NCI-H2081 treated with DMSO at 0.1 percent for 48 hours (cell line): ENCODE measurements around the gene RTKN.
A peak's percentile ranks its signal among the peaks of the same experiment; 100 is the strongest.
"Not testable (repeated sequence)": the region's sequence is repeated elsewhere in the genome, so short reads cannot be mapped to it uniquely, and the experiment has no call there.

Experiments used
- DNase-seq: peaks from one replicate; lab custom pipeline; 2025; lab: John Stamatoyannopoulos, UW

Gene RTKN

GRCh38 chr2:74461187-74462053 lies 19.7 kb upstream of the RTKN start:
- DNase-seq = no peak

GRCh38 chr2:74460187-74460586 lies 18.4 kb upstream of the RTKN start:
- DNase-seq = not testable (repeated sequence)

- not testable (repeated sequence) for DNase-seq
These were observed 17.9 kb upstream of the RTKN start for GRCh38 chr2:74459503-74460118.

- no peak for DNase-seq
These were observed 17.2 kb upstream of the RTKN start for GRCh38 chr2:74458938-74459363.

- peak; percentile 99 for DNase-seq
These were observed 16.6 kb upstream of the RTKN start, which contains the start of gene WBP1 for GRCh38 chr2:74458132-74458937. Gene WBP1, plus strand, starts transcription at chr2:74458438. Its CDS starts 165 bp downstream, at chr2:74458603.

- no peak for DNase-seq
These were observed 15.9 kb upstream of the RTKN start for GRCh38 chr2:74457549-74458131.

- DNase-seq = no peak
These were observed 15.4 kb upstream of the RTKN start for GRCh38 chr2:74457129-74457548.

- peak; percentile 90 for DNase-seq
These were observed 13.1 kb upstream of the RTKN start, which contains the start of gene INO80B for GRCh38 chr2:74454654-74455511. Gene INO80B, plus strand, starts transcription at chr2:74455087. Its CDS starts 30 bp downstream, at chr2:74455117.

- DNase-seq = no peak
These were observed 8.9 kb upstream of the RTKN start for GRCh38 chr2:74450570-74451190.

- DNase-seq = no peak
These were observed 7.0 kb upstream of the RTKN start for GRCh38 chr2:74448771-74449170.

- no peak for DNase-seq
These were observed 5.7 kb upstream of the RTKN start for GRCh38 chr2:74447230-74447999.

GRCh38 chr2:74444498-74445318 lies 3.0 kb upstream of the RTKN start:
- DNase-seq = no peak

GRCh38 chr2:74442483-74443297 lies 953 bp upstream of the RTKN start:
- not testable (repeated sequence) for DNase-seq

- DNase-seq = no peak
These were observed 507 bp downstream of the RTKN start for GRCh38 chr2:74441170-74441689.

- no peak for DNase-seq
These were observed 1.2 kb downstream of the RTKN start for GRCh38 chr2:74440378-74441169.

GRCh38 chr2:74439803-74440377 lies 1.8 kb downstream of the RTKN start:
- DNase-seq = no peak
